HFF-Myc (cell line): Measurements from ENCODE around the gene GYS2.

Source experiments
- DNase-seq: peaks from one replicate; pipeline ENCODE4 v3.0.0-alpha.2; 2011; ENCODE audit warnings: low read depth; ENCODE audit errors: extremely low read depth
- H3K4me3 ChIP-seq: replicated peaks from 2 replicates; pipeline ENCODE4 v1.5.1; 2011; ENCODE audit warnings: low read depth, mild to moderate bottlenecking, control low read depth, low read length
- TF ChIP-seq, protein P1 (sequence below): IDR thresholded peaks from 2 replicates; pipeline ENCODE4 v1.5.1; 2012; ENCODE audit warnings: mild to moderate bottlenecking, low read depth, low read length, control low read depth; ENCODE audit errors: missing control alignments

The GYS2 gene

DNA sequence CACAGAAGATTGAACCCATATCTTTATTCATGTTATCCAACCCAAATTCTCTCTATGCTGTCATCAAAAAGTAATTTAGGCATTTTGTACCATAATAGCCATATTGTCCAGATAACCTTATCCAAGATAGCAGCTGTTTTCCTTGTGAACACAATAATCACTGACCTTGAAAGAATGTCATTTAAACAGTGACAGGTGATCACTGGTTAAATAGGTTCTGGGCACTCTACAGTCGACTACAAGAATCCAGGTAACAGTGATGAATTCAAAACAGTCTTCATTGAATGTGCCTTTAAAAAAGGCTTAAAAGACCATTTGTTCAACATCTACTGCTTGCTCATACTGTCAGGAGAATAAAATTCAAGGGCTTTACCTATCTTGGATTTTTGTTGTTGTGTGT lies 83.1 kb downstream of the GYS2 start:
- H3K4me3 ChIP-seq = no peak overlapping the region
- no peak for DNase-seq
- TF ChIP-seq, protein P1, sequence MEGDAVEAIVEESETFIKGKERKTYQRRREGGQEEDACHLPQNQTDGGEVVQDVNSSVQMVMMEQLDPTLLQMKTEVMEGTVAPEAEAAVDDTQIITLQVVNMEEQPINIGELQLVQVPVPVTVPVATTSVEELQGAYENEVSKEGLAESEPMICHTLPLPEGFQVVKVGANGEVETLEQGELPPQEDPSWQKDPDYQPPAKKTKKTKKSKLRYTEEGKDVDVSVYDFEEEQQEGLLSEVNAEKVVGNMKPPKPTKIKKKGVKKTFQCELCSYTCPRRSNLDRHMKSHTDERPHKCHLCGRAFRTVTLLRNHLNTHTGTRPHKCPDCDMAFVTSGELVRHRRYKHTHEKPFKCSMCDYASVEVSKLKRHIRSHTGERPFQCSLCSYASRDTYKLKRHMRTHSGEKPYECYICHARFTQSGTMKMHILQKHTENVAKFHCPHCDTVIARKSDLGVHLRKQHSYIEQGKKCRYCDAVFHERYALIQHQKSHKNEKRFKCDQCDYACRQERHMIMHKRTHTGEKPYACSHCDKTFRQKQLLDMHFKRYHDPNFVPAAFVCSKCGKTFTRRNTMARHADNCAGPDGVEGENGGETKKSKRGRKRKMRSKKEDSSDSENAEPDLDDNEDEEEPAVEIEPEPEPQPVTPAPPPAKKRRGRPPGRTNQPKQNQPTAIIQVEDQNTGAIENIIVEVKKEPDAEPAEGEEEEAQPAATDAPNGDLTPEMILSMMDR = no peak

DNA sequence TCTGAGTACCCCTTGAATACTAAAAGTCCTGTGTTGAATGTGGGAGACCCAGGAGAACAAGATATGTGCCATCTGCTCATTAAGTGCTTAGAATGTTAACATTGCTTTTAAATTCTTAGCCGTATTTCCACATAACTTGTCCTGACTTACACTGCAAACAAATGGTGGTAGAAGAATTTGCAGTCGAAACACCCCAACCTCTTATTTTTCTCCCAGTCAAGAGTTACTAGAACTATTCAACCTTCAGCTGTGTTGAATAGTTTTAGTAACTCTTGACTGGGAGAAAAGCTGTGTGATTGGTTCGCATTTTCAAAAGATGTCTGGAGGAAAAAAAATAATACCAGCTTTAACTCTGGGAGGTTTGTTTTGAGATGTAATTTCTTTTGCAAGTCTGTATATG lies 86.2 kb downstream of the GYS2 start:
- no peak for DNase-seq
- TF ChIP-seq, protein P1 = no peak

DNA sequence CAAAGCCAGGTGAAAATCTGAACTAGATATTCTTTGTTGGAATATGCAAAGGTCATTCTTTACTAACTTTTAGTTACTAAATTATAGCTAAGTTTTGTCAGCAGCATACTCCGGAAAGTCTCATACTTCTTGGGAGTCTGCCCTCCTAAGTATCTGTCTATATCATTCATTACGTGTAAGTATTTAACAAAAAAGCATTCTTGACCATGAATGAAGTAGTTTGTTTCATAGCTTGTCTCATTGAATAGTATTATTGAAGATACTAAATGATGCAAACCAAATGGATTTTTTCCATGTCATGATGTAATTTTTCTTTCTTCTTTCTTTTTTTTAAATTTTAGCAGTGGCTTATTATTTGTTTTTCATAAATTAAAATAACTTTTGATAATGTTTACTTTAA lies 88.4 kb downstream of the GYS2 start:
- TF ChIP-seq, protein P1 = no peak
- DNase-seq = no peak
- H3K4me3 ChIP-seq = no peak overlapping the region

More for the DNA sequence above, 86.2 kb downstream of the GYS2 start:
- no peak overlapping the region for H3K4me3 ChIP-seq

DNA sequence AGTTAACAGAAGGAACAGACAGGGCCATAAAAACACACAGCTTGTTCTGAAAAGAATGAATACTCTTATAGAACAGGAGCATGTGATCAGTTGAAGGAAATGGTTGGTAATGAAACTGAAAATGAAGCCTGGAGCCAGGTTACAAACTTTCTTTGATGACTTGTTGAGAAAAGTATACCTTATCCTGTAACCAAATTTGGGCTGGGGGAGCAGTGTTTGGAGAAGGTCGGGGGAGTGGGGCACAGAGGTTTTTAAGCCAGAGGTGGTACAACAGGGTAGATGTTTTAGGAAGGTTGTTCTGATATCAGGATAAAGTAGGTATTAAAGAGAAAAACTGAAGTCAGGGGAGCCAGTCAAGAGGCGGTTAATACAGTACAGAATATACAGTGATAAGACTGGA lies 94.9 kb downstream of the GYS2 start:
- TF ChIP-seq, protein P1 = no peak
- DNase-seq = no peak
- H3K4me3 ChIP-seq = no peak overlapping the region

DNA sequence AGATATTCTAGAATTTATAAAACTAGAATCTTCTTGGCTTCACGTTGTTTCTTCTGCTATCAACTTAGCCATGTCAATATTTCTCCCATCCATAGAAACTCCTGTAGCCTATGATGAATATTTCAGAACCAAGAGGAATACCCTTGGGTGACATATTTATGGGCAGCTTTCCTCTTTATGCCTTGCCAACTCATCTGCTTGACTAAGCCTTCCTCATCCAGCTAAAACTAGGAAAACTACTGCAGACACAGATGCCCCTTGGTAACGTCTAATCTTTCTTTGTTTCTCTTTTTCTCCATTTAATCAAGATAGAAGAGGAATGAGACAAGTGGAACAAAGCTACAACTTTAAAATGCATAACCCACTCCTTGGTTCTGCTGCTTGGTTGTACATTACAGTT lies 96.8 kb downstream of the GYS2 start:
- TF ChIP-seq, protein P1 = no peak
- no peak for DNase-seq
- H3K4me3 ChIP-seq = no peak overlapping the region

DNA sequence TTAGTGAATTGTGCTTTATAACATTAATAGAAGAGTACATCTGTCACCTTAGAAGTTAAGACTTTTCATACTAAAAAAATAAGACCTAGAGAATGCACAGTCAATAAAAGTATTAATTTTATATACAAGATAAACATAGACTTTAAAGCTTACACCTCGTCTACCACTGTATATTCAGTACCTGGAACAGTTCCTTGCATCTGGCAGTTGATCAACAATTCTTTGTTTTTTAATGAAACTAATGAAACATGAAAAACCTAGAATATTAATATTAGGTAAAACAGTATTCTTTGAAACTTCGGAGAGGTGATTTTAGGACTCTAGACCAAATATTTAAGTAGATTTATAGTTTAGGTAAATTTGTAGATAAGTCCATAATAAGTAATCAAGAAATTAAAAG lies 98.8 kb downstream of the GYS2 start:
- TF ChIP-seq, protein P1 = no peak
- H3K4me3 ChIP-seq = no peak overlapping the region
- no peak for DNase-seq

DNA sequence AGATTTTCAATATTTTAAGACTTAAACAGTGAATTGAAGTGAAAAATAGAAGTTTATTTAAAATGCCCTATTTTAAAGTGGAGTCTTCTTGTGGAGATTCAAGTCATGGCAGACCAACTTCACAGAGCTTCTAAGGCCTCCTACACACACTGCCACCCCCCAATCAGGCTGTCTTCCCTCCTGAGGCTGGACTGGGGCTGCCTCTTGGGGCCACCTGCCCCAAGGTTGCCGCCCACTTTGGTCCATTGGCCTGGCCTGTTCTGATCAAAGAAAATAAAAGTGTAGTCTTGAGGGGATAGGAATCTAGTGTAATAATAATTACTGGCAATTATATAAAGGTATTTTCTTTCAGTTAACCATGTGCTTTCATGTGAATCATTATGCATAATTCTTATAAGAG lies 101.8 kb downstream of the GYS2 start:
- peak overlapping the region; percentile 80 for H3K4me3 ChIP-seq
- no peak for DNase-seq
- TF ChIP-seq, protein P1 = no peak
